Subcutaneous adipose tissue (tissue), 4 donors: ENCODE measurements around the gene NADK. TPM values are rescaled to one million over a fixed set of nuclear protein-coding genes. Genes with fewer than 3 reads are reported as not detected.
"Not testable (repeated sequence)": the region's sequence is repeated elsewhere in the genome, so short reads cannot be mapped to it uniquely, and the experiment has no call there.

Experiments used
- total RNA-seq, 4 donors: library from RNA; depleted of rRNA; stranded (reverse); fragments of >200 nt; gene quantifications; one replicate each; pipeline ENCODE4 v1.1.0, GENCODE V29; 2016
- TF ChIP-seq, protein P1 (sequence below): fragments of 450-650 bp; IDR thresholded peaks from one replicate; pipeline ENCODE4 v1.5.1; 2016; ENCODE audit warnings: low read depth, mild to moderate bottlenecking, control low read depth, antibody characterized with exemption, moderate library complexity

NADK gene
- total RNA-seq, 4 donors from 2014 or later, result 98.8 to 147 (median 111) TPM

DNA sequence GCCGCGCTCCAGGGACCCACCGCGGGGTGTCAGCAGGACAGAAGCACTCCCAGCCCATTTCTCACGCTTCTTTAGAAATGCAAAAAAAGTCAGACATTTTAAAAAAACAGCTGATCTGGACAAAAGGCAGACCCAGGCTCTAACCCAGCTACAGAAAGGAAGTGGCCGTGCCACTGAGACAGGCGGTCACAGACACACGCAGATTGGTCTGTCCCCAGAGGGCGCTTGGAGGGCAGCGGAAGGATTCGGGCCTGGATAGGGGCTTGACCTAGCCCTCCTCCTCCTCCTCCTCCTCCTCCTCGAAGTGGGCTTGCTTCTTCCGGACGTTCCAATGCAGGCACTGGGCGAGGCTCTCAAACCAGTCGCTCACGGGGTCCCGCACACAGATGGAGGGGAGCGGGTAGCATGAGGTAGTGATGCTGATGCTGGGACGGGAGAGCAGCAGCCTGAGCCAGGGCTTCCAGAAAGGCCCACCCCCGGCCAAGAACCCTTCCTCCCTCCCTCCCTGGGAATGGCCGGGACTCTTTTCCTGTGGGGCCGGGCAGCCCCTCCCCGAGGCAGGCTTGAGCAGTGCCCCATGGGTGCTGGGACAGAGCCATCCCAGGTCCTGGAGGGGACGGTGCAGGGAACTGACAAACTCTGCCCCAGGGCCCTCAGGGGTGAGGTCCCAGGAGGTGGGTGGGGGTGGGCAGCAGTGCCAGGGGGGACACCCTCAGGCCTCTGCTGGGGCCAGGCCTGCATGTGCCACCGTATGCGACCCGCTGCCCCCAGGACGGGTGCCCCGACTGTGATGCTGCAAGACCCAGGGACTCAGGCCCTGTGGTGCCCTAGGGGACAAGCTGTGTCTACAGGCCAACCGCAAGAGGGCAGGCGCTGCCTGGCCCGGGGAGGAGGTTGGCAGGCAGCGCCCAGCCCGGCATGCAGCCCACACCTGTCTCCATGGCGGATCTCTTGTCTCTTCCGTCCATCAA is 25.3 kb downstream of the NADK start:
- TF ChIP-seq, protein P1, sequence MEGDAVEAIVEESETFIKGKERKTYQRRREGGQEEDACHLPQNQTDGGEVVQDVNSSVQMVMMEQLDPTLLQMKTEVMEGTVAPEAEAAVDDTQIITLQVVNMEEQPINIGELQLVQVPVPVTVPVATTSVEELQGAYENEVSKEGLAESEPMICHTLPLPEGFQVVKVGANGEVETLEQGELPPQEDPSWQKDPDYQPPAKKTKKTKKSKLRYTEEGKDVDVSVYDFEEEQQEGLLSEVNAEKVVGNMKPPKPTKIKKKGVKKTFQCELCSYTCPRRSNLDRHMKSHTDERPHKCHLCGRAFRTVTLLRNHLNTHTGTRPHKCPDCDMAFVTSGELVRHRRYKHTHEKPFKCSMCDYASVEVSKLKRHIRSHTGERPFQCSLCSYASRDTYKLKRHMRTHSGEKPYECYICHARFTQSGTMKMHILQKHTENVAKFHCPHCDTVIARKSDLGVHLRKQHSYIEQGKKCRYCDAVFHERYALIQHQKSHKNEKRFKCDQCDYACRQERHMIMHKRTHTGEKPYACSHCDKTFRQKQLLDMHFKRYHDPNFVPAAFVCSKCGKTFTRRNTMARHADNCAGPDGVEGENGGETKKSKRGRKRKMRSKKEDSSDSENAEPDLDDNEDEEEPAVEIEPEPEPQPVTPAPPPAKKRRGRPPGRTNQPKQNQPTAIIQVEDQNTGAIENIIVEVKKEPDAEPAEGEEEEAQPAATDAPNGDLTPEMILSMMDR, result no peak

DNA sequence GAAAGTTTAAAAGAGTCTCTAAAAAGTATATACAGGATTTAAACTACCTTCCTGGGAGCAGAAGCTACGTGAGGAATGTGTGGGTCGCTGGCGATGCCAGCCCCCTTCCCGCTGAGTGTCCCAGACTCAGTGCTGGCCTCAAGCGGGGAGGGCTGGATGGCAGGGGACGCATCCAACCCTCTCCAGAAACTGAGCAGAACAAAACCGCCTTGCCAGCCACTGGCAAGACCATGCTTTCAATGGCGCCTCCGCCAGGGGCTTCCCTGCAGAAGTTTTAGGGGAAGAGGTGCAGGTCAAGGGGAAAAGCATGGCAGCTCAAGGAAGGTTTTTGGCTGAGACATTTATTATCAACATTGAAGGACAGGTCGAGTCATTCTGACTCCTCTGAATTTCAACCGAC is 26.1 kb downstream of the NADK start:
- TF ChIP-seq, protein P1, result no peak

GRCh38 chr1:1748686-1749321 is 29.5 kb downstream of the NADK start:
- TF ChIP-seq, protein P1, result no peak

DNA sequence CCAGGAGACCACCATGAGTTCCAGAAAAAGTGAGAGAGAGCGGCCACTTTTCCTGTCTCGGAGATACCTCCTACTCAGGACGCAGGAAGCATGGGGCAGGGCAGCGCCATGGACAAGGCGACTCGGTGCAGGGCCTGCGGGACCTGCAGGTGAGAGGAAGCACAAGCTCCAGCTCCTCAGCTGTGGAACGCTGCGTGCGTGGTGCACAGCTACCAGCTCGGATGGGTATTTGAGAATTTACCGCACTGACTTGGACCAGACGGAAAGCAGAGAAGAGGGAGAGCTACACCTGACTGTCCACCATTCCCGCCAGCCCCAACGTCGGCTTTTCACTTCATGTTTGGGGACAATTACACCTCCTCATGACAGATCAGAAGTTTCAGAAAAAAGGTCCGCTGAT is 45.9 kb downstream of the NADK start:
- TF ChIP-seq, protein P1, result no peak

- TF ChIP-seq, protein P1, result no peak
Measured at GRCh38 chr1:1730870-1731269, 47.4 kb downstream of the NADK start.

GRCh38 chr1:1724035-1724864 is 54.0 kb downstream of the NADK start, which contains the start of gene CDK11A:
CDK11A (minus strand) TSS chr1:1724357; CDS start chr1:1722818, 1,539 bp downstream.
- TF ChIP-seq, protein P1, result not testable (repeated sequence)
